HG03558 (cell line): Measurements from ENCODE around the gene CDH23.

Source experiments
- ATAC-seq: cut with Tn5 transposase; IDR thresholded peaks from one replicate; pipeline ENCODE4 v1.9.1; 2021; ENCODE audit warnings: moderate number of reproducible peaks; ENCODE audit not compliant: unreplicated experiment; ENCODE audit errors: extremely low read depth

CDH23 gene

DNA sequence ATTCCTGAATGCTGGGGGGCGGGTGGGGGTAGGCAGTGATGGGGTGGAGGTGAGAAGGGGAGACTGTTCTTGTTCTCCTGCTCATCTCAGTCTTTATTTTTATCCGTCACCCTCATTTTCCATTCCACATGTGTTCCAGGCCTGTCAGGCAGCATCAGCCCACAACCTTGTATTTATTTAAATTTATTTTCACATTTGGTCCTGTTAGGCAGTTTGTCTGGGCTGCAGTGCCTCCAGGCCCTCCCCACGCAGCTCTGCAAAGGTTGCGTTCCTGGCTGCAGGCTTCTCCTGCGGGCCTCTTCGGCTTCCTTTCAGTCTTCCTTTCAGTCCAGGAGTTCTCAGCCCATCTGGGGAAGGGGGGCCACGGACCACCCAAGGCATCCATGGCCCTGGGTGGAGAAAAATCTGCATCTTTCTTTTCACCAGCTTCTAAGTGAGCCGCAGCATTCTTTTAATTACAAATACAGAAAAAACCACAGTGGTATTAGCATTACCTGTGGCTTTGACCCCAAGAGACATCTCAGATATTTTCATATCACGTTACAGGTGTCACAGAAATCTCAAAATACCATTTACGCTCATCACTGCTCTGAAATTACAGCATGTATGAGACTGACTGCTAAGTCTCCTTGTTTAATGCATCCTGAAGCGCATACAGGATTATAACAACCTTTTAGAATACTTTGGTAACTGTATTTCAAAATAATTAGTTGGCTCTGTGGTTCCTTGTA, 228.9 kb downstream of the CDH23 start:
- no peak for ATAC-seq

DNA sequence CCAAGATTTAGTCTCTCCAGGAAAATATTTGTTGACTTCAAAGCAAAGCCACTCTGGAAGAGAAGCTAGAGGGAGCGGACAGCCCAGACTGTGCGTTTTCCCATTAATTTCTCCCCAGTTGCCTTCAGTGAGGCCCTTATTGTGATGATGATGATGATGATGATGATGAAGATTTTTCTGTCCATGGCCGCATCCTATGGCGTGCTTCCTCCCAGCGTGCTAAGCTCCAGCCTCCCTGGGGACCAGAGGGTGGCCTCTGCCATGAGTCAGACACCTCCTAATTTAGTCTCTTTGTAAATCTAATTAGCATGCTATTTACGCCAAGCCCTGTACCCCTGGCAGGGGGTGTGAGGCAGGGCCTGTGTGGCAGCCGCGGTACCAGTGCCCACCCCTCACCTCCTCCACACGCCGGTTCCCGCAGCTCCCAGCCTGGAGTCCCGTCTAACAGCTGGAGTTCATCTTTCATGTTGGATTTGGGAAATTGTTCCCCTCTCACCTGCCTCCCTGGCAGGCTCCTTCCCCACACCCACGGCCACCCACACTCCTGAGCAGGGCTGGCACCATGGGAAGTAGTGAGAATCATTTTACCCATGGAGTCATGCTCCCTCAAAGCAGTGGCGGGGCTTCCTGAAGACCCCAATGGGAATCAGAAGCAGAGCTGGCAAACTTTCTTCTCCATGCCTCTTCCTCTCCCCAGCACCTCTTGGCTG, 230.7 kb downstream of the CDH23 start:
- ATAC-seq, result no peak

DNA sequence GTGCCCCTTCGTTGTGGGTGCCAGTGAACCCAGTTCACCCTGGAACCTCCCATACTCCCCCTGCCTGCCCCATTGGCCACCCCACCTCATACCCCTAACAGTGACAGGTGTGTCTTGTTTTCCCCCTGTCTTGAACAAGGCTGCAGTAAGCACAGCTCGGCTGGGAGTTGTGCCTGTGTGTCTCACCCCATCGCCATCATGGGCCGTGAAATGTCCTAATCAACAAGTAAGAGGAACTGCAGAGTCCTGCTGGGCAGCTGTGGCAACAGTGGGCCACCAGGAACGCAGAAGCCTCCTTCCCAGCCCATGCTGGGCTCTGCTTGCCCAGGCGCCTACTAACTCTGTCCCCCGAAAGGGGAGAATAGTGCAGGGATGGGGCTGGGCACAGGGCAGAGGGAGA, 231.2 kb downstream of the CDH23 start:
- ATAC-seq, result no peak

DNA sequence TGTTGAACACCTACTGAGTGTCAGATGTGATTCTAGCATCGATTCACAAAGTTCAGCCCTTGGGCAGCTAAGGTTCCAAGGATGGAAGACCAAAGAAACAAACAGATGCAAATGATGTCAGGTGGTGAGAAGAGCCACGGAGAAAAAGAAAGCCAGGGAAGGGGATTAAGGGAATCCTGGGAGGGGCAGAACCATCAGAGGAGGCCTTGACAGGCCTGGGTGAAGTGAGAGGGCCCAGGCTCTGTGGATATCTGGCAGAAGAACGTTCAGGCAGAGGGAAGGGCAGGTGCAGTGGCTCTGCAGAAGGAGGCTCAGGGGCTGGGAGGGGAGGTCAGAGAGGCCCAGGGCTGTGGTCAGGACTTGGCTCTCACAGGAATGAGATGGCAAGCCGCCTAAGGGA, 232.4 kb downstream of the CDH23 start:
- no peak for ATAC-seq

DNA sequence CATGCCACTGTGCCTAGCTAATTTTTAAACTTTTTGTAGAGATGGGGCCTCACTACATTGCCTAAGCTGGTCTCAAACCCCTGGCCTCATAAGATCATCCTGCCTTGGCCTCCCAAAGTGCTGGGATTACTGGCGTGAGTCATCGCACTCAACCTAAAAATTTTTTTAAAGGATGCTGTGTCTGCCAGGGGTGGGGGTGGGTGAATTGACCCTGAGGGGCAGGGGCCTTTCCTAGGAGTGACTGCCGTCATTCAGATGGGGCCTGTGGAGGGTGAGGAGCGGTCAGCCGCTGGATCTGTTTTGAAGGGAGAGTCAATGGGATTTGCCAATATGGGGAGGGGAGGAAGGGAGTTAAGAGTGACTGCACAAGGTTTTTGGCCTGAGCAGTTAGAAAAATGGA, 233.4 kb downstream of the CDH23 start:
- ATAC-seq, result no peak

DNA sequence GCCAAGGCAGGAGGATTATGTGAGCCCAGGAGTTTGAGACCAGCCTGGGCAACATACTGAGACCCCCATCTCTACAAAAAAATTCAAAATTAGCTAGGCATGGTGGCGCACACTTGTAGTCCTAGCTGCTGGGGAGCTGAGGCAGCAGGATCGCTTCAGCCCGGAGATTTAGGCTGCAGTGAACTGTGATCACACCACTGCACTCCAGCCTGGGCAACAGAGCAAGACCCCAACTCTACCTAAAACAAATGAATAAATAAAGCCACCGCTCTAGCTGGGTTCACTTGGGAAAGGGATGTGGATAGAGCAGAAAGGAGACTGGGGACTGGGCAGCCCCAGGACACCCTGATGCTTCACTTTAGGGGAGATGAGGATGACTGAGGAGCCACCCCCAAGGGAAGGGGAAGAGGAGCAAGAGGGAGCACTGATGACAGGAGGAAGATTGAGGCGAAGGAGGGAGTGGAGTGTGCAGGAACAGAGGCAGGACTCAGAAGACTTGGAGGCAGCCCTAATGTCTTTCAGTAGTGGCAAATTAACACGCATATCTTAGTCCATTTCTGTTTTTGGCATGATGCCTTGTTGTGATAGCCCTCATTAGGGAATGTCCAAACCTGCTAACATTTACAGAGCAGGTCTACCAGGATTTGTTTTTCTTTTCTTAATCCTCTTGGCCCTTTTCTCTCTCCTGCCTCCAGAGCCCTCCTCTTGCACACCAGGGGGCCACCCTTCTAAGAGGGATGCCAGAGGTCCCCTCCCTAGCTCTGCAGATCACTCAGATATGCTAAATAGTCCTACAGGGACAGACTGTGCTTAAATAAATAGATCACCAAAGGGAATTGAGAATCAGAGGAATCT, 234.5 kb downstream of the CDH23 start:
- no peak for ATAC-seq

DNA sequence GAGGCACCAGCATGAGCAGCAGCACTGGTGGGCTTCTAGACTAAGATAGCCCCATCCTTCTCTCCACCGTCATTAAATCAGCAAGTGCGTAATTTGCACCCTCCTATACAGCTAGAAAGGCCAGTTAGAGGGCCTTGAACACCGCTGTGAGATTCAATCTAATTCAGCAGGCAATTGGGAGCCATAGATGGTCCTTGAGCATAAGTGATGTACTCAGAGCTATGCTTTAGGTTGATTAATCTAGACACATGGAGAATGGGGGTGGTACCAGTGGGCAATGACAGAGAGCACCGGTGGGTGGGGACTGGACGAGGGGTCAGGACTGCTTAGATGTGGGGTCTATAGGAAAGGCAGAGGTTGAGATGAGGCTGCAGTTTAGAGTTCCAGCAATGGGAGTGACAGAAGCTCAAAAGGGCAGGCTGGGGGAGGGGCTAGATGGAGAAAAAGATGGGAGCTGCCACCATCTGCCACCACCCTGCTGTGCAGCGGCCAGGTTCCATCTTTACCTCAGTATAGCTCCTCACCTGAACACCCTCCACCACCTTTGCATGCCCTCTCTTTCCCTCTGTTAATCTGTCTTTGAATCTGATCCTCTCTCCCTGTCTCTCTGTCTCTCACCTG, 235.6 kb downstream of the CDH23 start:
- no peak for ATAC-seq

DNA sequence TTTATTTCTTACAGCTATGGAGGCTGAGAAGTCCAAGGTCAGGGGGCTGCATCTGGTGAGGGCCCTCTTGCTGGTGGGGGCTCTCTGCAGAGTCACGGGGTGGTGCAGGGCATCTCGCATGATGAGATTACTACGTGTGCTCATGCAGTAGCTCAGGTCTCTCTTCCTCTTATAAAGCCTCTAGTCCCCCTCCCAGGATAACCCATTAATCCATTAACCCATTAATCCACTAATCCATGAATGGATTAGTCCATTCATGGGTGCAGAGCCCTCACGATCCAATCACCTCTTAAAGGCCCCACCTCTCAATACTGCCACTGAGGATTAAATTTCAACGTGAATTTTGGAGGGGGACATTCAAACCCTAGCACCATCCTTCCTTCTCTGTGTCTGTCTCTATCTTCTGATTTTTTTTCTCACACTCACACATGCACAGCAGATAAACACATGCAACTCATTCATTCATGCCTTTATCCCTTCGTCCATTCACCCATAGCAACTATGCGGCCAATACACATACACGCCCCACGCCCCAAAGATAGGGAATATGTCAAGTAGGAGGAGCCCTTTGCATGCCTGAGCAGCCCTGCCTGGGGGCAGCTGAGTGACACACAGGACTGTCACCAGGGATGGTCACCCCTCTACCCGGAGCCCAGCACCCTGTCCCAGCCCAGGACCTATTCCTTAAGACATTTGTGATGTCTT, 236.3 kb downstream of the CDH23 start:
- ATAC-seq, result no peak

DNA sequence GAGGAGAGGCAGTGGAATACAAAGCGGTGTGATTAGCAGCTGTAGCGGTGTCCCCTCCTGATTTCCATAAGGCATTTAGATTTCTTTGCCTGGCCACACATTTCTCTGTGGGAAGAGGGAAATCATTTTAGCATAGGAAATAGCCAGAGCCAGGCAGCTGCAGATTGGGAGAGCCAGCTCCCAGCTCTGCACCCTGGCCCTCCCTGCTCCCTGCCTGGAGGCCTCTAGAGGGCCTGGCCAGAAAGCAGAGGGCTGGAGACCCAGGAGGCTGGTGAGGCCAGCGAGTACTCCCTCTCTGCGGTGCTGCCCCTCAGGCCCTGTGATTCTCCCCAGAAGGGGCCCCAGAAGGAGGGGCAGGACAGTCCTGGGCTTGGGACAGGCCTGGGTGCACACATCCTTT, 237.2 kb downstream of the CDH23 start:
- ATAC-seq, result no peak

DNA sequence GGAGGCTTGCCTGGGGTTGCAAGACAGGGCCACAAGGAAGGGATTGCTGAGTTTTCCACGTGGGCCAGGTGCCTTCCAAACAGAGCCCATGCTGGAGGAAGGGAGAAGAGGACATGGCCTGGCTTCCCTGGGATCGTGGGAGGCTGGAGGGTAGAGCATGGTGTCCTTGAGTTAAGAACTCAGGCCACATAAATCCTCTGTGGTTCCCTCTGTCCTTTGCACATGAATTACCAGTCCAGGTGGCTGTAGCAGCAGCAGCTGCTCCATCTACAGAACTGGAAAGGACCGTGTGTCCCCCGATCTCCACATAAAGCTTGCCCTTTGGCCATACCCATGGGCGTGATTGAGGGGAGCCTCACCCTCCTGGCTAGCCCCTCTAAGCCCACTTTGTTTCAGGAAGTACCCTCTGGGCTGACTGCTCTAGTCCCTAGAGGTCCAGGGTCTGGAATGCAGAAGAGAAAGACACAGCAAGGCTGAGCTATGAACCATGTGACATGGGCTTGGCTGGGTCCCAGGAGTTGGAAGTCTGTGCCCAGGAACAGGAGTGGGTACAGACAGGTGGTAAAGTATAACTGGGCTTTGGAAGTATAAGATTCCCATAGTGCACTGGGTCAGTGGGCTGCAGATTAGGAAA, 237.9 kb downstream of the CDH23 start:
- ATAC-seq, result no peak

DNA sequence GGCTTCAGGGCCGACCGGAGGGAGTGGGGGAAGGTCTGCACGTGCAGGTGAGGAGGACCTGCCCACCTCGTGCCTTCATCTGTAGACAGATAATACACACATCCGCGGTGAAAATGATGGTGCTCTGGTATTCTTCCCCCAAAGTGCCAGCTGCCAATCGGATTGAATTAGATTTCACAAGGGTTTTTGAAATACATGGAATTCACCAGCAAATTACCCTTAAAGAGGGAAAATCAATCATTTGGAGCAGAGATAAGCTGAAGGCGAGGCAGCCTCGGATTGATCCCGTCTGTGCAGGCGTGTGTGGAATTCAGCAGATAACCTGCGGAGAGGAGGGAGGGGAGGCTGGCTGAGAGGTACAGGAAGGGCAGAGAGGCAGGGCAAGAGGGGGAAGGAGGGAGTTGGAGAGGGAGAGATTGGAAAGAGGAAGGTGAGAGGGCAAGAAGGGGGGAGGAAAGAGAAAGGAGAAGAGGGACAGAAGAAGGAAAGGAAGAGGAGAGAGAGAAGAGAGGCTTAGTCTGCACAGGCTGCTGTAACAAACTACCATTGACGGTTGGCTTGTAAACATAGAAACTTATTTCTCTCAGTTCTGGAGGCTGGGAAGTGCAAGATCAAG, 238.6 kb downstream of the CDH23 start:
- no peak for ATAC-seq

DNA sequence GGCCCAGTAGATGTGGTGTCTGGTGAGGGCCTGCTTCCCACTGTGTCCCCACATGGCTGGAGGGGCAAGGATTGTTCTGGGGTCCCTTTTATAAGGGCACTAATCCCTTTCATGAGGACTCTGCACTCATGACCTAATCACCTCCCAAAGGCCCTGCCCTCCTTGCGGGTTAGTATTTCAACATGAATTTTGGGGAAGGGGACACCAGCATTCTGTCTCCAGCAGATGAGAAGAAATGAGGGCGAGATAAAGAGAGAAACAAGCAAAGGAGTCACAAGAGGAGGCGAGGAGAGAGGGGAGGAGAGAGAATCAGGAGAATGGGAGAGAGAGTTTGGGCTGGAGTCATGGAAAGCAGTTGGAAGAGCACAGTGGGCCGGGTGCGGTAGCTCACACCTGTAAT, 239.1 kb downstream of the CDH23 start:
- ATAC-seq, result no peak

DNA sequence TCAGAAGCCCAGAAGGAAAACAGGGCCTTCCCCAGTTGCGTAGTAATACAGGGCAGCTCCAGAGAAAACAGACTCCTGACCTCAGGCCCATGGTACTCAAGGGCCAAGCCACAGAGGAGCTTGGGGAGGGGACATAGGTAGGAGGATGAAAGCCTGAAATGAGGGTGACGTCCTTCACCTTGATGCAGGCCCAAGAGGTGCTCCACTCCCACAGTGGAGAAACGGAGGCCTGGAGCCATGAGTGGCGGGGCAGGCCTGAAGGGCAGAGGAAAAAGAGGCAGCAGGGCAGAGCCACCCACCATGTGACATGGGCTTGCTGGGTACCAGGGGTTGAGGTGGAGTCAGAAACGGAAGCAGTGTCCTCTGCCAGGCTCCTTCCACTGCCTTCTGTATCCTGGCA, 239.9 kb downstream of the CDH23 start:
- ATAC-seq, result no peak

DNA sequence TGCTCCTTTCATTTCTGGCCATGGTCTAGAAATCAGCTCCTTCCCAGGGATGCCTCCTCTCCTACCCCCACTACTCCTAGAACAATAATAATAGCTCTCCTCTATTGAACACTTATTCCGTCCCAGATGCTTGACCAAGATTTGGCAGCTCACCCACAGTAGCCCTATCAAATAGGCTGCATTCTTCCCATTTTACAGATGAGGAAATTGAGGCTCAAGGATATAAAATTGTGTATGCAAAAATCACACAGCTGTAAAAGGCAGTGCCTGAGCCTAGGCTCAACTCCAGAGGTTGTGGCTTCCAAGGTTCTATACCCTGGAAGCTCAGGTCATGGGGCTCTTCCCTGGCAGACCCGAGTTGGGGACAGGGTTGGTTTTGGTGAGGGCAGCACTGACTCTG, 240.6 kb downstream of the CDH23 start:
- ATAC-seq, result no peak

DNA sequence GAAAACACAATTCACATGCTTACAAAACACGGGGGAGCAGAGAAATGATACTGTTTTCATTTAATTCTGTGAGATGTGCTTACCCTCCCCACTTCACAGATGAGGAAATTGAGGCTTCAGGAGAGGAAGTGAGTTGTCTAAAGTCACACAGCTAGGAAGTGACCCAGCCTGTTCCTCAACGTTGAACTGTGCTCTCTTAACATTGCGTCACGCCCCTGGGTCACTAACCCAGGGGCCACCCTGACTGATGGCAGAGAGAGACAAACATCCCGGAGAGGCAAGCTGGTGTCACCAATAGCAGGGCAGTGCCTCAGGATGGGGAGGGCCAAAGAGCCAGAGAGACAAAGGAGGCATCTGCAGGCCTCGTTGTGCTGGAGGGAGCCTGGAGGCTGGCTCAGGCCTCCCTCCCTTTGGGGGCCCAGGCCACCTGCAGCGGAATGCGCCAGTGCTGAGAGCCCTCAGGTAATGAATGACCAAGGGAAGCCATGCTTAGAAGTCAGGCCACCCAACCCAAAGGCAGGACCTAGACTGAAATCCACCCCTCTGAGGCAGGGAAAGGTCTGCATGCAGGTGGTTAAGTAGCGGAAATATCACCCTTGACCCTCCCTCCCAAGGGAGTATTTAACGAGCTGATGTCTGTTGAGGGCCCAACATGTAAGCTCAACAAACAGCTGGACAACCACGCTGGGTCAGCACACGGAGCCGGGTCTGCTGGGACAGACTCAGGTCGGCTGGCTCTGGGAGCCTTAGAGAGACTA, 241.5 kb downstream of the CDH23 start:
- ATAC-seq, result no peak

DNA sequence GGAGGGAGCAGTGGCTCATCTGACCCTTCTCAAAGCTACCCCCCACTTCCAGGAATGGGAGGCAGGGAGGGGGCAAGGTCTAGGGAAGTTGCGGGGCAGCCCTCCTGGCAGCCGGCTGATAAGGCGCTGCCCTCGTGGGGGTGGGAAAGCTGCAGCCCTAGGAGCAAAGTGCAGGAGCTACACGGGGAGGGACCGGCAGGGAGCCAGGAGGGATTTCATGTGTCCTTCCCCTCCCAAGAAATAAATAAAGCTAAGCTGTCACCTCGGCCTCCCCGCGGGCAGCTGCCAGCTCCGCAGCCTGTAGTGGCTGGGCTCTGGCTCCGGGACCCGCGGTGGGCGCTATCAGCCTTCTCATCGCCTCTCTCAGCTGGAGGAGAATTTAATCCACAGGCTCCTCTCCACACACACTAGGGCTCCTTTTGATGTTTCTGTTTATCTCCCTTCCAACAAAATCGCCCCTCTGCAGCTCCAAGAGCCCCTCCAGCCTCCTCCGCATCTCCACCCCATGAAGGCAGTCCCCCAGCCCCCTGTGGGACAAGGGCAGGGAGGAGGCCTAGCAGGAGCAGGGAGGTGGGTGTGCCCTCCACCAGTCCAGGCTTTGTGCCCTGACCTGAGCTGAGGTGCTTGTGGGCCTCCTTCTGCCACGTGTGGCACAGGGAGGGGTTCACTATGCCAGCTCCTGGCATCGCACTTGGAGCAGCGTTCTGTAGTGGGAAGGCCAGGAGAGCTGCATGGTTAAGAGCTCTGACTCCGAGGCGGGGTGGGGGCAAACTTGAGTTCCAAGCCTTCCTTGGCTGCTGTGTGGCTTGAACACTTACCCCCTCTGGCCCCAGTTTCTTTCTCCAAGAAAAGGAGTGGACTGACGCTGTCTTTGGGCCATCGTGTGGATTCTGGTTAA, 242.4 kb downstream of the CDH23 start:
- no peak for ATAC-seq

DNA sequence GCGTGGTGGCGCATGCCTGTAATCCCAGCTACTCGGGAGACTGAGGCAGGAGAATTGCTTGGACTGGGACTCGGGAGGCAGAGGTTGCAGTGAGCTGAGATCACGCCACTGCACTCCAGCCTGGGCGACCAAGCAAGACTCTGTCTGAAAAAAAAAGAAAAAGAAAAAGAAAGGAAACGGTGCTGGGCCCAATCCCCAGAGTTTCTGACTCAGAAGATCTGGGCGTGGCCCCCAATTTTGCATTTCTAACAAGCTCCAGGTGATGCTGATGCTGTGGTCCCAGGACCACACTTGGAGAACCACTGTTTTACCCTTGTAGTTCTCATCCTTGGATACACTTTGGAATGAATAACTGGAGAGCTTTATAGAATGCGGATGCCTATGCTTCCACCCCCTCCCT, 243.9 kb downstream of the CDH23 start:
- ATAC-seq, result no peak

DNA sequence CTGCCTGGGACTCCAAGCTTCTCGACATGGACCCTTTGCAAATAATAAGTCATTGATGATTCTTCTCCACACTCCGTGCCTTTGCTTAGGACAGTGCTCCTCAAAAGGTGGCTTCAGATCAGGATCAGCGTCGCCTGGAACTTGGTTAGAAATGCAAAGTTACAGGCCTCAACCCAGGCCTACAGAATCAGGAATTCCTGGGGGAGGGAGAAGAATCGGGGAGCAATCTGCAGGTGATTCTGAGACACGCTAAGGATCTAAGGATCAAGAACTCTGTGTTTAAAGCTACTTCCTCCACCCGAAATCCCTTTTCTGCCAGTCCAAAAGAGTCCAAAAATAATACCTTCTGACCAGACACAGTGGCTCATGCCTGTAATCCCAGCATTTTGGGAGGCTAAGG, 244.7 kb downstream of the CDH23 start:
- ATAC-seq, result no peak
